PFSK-1 (cell line): Measurements from ENCODE around the gene SHTN1.

Source experiments
- POLR2AphosphoS5 ChIP-seq: IDR thresholded peaks from 2 replicates; pipeline ENCODE4 v1.6.1; 2012; ENCODE audit warnings: low read depth, mild to moderate bottlenecking, control low read depth, low read length, moderate library complexity
- TAF1 ChIP-seq: IDR thresholded peaks from 2 replicates; pipeline ENCODE4 v1.6.1; 2012; ENCODE audit warnings: low read length, control low read depth, borderline replicate concordance; ENCODE audit not compliant: insufficient read depth
- TF ChIP-seq, protein P1 (sequence below), 2 experiments: IDR thresholded peaks; 2 replicates each; pipeline versions ENCODE4 v1.6.1 to v1.8.0; 2011 to 2012; ENCODE audit warnings: low read depth in 2 of 2, low read length in 2 of 2, control low read depth in 1 of 2, inconsistent platforms in 1 of 2, mild to moderate bottlenecking in 1 of 2, moderate library complexity in 1 of 2; ENCODE audit not compliant: insufficient read depth in 1 of 2

DNA sequence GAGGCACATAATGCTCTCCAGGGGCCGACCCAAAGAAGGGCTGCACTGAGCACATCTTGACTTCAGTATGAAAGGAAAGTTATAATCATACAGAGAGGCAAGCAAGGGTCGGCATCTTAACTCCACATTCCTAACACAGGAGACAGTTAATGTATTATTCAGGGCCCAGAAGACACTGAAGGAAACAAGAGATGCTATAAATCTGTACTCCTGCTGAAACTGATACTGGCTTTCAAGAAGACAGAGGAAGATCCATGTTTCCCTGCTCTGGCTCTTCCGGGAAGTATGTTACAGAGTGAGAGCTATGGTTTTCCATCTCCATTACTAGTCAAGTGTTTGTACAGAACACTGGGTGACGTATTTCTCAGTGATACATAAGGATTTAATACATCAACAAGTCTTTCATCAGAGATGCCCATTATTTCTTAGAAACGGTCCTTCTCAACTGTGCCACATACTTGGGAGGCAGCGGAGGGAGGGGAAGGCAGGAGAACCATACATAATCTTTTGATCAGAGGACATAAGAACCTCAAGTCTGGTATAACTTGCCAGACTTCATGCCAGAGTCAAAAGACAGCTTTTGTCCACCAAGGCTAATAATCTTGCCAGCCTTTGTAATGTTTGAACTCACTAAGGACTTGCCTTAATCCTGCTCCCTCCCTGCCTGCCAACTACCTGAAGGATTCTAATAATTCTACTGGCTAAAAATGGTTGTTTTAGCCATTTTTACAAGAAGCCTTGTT, 97.6 kb downstream of the SHTN1 start:
- TF ChIP-seq POLR2AphosphoS5, result no peak
- TF ChIP-seq TAF1, result no peak
- TF ChIP-seq, protein P1, sequence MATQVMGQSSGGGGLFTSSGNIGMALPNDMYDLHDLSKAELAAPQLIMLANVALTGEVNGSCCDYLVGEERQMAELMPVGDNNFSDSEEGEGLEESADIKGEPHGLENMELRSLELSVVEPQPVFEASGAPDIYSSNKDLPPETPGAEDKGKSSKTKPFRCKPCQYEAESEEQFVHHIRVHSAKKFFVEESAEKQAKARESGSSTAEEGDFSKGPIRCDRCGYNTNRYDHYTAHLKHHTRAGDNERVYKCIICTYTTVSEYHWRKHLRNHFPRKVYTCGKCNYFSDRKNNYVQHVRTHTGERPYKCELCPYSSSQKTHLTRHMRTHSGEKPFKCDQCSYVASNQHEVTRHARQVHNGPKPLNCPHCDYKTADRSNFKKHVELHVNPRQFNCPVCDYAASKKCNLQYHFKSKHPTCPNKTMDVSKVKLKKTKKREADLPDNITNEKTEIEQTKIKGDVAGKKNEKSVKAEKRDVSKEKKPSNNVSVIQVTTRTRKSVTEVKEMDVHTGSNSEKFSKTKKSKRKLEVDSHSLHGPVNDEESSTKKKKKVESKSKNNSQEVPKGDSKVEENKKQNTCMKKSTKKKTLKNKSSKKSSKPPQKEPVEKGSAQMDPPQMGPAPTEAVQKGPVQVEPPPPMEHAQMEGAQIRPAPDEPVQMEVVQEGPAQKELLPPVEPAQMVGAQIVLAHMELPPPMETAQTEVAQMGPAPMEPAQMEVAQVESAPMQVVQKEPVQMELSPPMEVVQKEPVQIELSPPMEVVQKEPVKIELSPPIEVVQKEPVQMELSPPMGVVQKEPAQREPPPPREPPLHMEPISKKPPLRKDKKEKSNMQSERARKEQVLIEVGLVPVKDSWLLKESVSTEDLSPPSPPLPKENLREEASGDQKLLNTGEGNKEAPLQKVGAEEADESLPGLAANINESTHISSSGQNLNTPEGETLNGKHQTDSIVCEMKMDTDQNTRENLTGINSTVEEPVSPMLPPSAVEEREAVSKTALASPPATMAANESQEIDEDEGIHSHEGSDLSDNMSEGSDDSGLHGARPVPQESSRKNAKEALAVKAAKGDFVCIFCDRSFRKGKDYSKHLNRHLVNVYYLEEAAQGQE (IDR thresholded peaks at IDR 0.05; ENCODE audit: insufficient read depth in 1 of 2, low read depth in 2 of 2, low read length in 2 of 2), result no peak
